Ecto neural progenitor cell (in vitro differentiated cells): Measurements from ENCODE around the gene VWA5B1.
A peak's percentile ranks its signal among the peaks of the same experiment; 100 is the strongest.
"Not testable (repeated sequence)": the region's sequence is repeated elsewhere in the genome, so short reads cannot be mapped to it uniquely, and the experiment has no call there.

ENCODE experiments used
- DNase-seq: peaks from one replicate; pipeline ENCODE4 v3.0.0-alpha.2; 2018; ENCODE audit warnings: low spot score

The VWA5B1 gene, protein sequence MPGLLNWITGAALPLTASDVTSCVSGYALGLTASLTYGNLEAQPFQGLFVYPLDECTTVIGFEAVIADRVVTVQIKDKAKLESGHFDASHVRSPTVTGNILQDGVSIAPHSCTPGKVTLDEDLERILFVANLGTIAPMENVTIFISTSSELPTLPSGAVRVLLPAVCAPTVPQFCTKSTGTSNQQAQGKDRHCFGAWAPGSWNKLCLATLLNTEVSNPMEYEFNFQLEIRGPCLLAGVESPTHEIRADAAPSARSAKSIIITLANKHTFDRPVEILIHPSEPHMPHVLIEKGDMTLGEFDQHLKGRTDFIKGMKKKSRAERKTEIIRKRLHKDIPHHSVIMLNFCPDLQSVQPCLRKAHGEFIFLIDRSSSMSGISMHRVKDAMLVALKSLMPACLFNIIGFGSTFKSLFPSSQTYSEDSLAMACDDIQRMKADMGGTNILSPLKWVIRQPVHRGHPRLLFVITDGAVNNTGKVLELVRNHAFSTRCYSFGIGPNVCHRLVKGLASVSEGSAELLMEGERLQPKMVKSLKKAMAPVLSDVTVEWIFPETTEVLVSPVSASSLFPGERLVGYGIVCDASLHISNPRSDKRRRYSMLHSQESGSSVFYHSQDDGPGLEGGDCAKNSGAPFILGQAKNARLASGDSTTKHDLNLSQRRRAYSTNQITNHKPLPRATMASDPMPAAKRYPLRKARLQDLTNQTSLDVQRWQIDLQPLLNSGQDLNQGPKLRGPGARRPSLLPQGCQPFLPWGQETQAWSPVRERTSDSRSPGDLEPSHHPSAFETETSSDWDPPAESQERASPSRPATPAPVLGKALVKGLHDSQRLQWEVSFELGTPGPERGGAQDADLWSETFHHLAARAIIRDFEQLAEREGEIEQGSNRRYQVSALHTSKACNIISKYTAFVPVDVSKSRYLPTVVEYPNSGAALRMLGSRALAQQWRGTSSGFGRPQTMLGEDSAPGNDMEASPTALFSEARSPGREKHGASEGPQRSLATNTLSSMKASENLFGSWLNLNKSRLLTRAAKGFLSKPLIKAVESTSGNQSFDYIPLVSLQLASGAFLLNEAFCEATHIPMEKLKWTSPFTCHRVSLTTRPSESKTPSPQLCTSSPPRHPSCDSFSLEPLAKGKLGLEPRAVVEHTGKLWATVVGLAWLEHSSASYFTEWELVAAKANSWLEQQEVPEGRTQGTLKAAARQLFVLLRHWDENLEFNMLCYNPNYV

GRCh38 chr1:20290624-20291597, at the start of gene VWA5B1:
Gene VWA5B1, plus strand, starts transcription at chr1:20290875. Its CDS starts 19,727 bp downstream, at chr1:20310602.
- peak; percentile 88 for DNase-seq

- no peak for DNase-seq
Observed at GRCh38 chr1:20242890-20243479, 47.7 kb upstream of the VWA5B1 start.

DNA sequence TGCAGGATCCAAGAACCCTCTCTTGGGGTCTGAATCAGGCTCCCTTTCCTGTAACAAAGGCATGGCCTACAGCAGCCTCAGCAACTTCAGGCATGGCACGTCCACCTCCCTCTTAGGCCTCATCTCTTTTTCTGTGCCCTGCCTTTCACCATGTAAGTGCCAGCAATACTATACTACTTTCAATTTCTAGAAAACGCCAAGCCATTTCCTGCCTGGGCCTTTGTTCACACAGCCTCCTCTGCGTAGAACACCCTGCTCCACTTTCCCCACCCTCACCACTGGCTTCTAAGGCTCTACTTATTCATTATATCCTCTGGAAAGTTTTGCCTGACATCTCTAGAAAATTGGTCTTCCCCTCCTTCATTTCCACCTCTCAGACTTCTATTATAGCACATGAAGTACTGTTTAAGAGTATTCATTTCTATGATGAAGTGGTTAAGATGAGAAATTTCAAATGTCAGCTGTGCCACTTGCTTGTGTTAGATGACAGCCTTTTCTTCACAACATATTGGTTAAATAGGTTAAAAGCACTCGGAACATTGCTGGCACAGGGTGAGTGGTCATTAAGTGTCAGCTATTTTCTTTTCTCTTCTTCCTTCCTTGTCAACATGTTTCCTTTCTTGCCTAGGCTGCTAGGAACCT, 41.6 kb upstream of the VWA5B1 start:
- DNase-seq, result no peak

GRCh38 chr1:20250340-20250989, 40.2 kb upstream of the VWA5B1 start:
- no peak for DNase-seq

GRCh38 chr1:20252587-20252986, 38.1 kb upstream of the VWA5B1 start:
- DNase-seq, result no peak

DNA sequence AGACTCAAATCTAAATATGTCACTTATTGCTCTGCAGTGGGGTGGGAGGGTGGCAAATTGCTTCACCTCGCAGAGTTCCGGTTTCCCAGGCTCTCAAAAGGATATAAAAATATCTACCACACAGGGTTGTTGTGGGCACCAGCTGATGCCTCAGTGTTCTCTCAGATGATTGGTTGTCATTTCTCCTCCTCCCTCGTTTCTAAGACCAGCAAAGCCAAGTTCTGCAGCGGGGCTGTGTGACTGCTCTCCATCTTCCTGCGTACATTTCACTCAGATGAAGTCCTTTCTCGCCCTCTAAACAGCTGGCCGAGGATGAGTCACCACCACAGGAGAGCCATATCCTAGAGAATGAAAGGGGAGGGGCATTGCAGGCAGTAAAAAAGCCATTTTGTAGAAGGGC, 35.0 kb upstream of the VWA5B1 start:
- DNase-seq, result no peak

DNA sequence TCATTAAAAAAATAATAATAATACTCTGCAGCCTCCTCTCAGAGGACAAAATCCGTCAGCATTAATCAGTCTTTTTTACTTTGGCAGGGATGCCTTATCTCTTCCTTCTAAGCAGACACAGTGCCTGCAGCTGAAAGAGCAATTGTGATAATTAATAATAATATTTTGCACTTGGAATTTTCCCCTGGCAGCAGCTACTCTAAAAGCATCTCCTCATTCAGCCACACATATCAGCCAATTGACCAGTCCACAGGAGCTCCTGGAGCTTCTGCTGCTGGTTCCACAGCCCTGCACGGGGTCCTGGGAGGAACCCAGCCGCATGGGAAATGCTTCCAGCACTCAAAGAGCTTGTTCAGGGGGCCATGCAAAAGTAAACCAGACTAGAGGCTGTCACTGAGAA, 31.0 kb upstream of the VWA5B1 start:
- DNase-seq, result no peak

GRCh38 chr1:20261095-20261494, 29.6 kb upstream of the VWA5B1 start:
- DNase-seq, result no peak

GRCh38 chr1:20262810-20263534, 27.7 kb upstream of the VWA5B1 start:
- DNase-seq, result no peak

GRCh38 chr1:20265250-20265649, 25.4 kb upstream of the VWA5B1 start:
- DNase-seq, result no peak

GRCh38 chr1:20266141-20266540, 24.5 kb upstream of the VWA5B1 start:
- no peak for DNase-seq

DNA sequence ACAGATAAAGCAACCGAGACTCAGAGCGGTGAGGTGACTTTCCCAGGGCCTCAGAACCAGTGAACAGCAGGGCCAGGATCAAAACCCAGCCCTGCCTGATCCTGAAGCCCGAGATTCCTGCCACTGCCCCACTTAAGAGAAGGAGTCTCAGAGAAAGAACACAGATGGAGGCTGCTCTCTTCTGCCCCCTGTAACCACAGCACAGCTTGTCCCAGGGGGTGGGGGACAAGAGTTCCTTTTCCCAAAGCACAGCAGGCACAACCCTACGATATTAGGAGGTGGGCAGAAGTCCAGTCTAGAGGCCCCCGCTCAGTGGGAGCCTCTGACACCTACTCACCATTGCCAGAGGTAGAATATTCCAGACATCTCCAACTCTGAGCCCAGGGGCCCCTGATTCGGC, 24.0 kb upstream of the VWA5B1 start:
- no peak for DNase-seq

GRCh38 chr1:20271498-20272400, 18.9 kb upstream of the VWA5B1 start:
- no peak for DNase-seq

DNA sequence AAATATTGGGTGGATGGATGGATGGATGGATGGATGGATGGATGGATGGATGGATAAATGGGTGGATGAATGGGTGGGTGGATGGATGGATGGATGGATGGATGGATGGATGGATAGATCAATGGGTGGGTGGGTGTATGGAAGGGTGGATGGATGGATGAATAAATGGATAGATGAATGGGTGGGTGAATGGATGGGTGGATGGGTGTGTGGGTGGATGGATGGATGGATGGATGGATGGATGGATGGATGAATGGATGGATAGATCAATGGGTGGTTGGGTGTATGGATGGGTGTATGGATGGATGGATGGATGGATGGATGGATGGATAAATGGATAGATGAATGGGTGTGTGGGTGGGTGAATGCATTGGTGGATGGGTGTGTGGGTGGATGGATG, 17.0 kb upstream of the VWA5B1 start:
- not testable (repeated sequence) for DNase-seq

DNA sequence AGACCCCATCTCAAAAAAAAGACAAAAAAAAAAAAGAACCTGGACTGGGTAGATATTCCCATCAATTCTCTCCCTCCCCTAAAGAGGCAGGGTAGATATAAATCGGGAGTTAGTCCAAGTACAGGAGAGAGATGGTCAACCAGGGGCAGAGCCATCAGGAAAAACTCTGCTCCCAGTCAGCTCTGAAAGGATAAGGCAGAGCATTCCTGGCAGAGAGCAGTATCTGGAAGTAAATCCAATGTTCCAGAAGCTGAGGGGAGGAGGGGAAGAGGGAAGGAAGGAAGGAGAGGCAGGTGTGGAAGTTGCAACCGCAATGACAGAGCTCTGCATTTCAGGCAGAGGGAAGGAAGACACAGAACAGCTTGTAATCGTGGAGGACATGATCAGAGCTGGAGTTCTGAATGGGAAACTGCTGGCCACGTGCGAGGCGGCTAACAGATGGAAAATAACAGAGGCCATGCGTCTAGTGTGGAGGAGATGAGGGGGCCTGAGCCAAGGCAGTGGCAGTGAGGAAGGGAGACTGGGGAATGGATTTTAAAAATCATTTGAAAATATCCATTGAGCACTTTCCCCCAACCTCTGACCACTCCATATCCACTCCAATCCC, 15.3 kb upstream of the VWA5B1 start:
- DNase-seq, result no peak

DNA sequence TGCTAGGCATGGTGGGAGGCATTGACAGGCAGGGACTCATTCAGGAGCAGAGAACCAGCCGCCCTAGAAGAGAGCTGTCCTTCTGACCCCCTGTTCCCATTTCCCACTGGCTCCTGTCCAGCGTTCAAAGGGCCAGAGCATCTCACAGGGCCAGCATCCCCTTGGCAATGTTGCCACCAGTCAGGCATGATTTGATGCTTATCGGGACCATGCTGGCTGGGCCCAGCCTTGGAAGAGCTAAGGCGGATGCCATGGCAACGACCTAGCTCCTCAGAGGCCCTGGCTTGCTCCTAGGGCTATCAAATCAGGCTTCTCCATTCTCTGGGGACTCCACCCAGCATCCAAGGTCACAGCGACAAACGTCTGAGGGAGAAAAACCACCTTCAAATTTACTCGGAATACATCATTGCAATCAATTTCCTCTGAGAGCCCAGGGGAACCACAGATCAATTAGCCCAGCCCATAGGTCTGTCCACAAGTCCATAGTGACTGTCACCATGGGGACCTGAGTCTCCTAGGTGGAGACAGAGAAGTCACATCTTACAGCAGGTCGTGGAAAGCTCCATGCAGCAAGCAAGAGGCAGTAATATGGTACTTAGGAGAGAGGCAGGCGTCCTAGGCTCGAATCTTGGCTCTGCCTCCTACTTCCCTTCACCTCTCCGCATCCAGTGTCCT, 14.1 kb upstream of the VWA5B1 start:
- DNase-seq, result no peak

- DNase-seq, result peak; percentile 58
Observed at GRCh38 chr1:20278692-20279130, 12.0 kb upstream of the VWA5B1 start.
